HG03060 (cell line): Measurements from ENCODE around the gene SIRPB2.

Source experiments
- ATAC-seq: cut with Tn5 transposase; IDR thresholded peaks from one replicate; pipeline ENCODE4 v1.9.1; 2021; ENCODE audit warnings: low read depth, moderate number of reproducible peaks; ENCODE audit not compliant: unreplicated experiment

The SIRPB2 gene

GRCh38 chr20:1448081-1448620 lies 43.1 kb downstream of the SIRPB2 start:
- no peak for ATAC-seq

GRCh38 chr20:1446536-1446935 lies 44.7 kb downstream of the SIRPB2 start:
- ATAC-seq = no peak

GRCh38 chr20:1443085-1443484 lies 48.1 kb downstream of the SIRPB2 start:
- no peak for ATAC-seq

- no peak for ATAC-seq
These were observed 48.9 kb downstream of the SIRPB2 start for GRCh38 chr20:1442304-1442703.

- ATAC-seq = no peak
These were observed 50.1 kb downstream of the SIRPB2 start for GRCh38 chr20:1441133-1441532.

- ATAC-seq = no peak
These were observed 51.2 kb downstream of the SIRPB2 start for GRCh38 chr20:1440024-1440423.

- ATAC-seq = no peak
These were observed 52.9 kb downstream of the SIRPB2 start for GRCh38 chr20:1438361-1438760.

- ATAC-seq = no peak
These were observed 53.9 kb downstream of the SIRPB2 start for GRCh38 chr20:1437235-1437904.

GRCh38 chr20:1436263-1436662 lies 55.0 kb downstream of the SIRPB2 start:
- ATAC-seq = no peak

- ATAC-seq = no peak
These were observed 55.9 kb downstream of the SIRPB2 start for GRCh38 chr20:1435337-1435699.

- peak; percentile 82 for ATAC-seq
These were observed 56.5 kb downstream of the SIRPB2 start for GRCh38 chr20:1434571-1435336.

- no peak for ATAC-seq
These were observed 60.1 kb downstream of the SIRPB2 start for GRCh38 chr20:1431158-1431557.

- ATAC-seq = no peak
These were observed 61.2 kb downstream of the SIRPB2 start for GRCh38 chr20:1430004-1430451.

- no peak for ATAC-seq
These were observed 62.0 kb downstream of the SIRPB2 start for GRCh38 chr20:1429143-1429728.

GRCh38 chr20:1427457-1428054 lies 63.7 kb downstream of the SIRPB2 start:
- no peak for ATAC-seq

GRCh38 chr20:1426231-1426849 lies 64.9 kb downstream of the SIRPB2 start:
- ATAC-seq = no peak
